Hepatocyte (in vitro differentiated cells): Measurements from ENCODE around the gene ZCCHC8. TPM values are rescaled to one million over a fixed set of nuclear protein-coding genes. Genes with fewer than 3 reads are reported as not detected.
A peak's percentile ranks its signal among the peaks of the same experiment; 100 is the strongest.

ENCODE experiments used
- DNase-seq: peaks from one replicate; pipeline ENCODE4 v3.0.0-alpha.2; 2016; ENCODE audit warnings: low spot score
- H2AFZ ChIP-seq: fragments of 200-600 bp; sonication (generic); 2 replicates; pipeline ENCODE4 v1.6.0; 2016; ENCODE audit warnings: antibody characterized with exemption, mild to moderate bottlenecking
- H3K27ac ChIP-seq: fragments of 200-600 bp; sonication (generic); 2 replicates; pipeline ENCODE4 v1.5.1; 2016; ENCODE audit warnings: mild to moderate bottlenecking
- H3K27me3 ChIP-seq: fragments of 200-600 bp; sonication (generic); 2 replicates; pipeline ENCODE4 v1.6.1; 2016
- H3K36me3 ChIP-seq: fragments of 200-600 bp; sonication (generic); replicated peaks from 2 replicates; pipeline ENCODE4 v1.5.1; 2016; ENCODE audit warnings: low read depth; ENCODE audit not compliant: insufficient read depth
- H3K4me1 ChIP-seq: fragments of 200-600 bp; sonication (generic); 2 replicates; pipeline ENCODE4 v1.5.1; 2016; ENCODE audit warnings: mild to moderate bottlenecking, moderate library complexity; ENCODE audit not compliant: insufficient read depth
- H3K4me2 ChIP-seq: fragments of 200-600 bp; sonication (generic); 2 replicates; pipeline ENCODE4 v1.6.0; 2016
- H3K4me3 ChIP-seq: fragments of 200-600 bp; sonication (generic); 2 replicates; pipeline ENCODE4 v1.5.1; 2016; ENCODE audit warnings: mild to moderate bottlenecking
- H3K79me2 ChIP-seq: fragments of 200-600 bp; sonication (generic); 2 replicates; pipeline ENCODE4 v1.6.0; 2017; ENCODE audit warnings: mild to moderate bottlenecking
- H3K9me2 ChIP-seq: fragments of 200-600 bp; sonication (generic); replicated peaks from 2 replicates; pipeline ENCODE4 v1.6.0; 2017; ENCODE audit warnings: mild to moderate bottlenecking; ENCODE audit not compliant: insufficient read depth
- H3K9me3 ChIP-seq: fragments of 200-600 bp; sonication (generic); 2 replicates; pipeline ENCODE4 v1.5.1; 2016; ENCODE audit warnings: low read depth, mild to moderate bottlenecking
- H4K20me1 ChIP-seq: fragments of 200-600 bp; sonication (generic); 2 replicates; pipeline ENCODE4 v1.6.0; 2016; ENCODE audit warnings: mild to moderate bottlenecking; ENCODE audit not compliant: insufficient read depth, poor library complexity, severe bottlenecking
- EZH2 ChIP-seq: fragments of 200-600 bp; sonication (generic); IDR thresholded peaks from 2 replicates; pipeline ENCODE4 v1.6.1; 2016; ENCODE audit warnings: antibody characterized with exemption, mild to moderate bottlenecking, borderline replicate concordance
- EZH2phosphoT487 ChIP-seq: fragments of 200-600 bp; sonication (generic); IDR thresholded peaks from one replicate; pipeline ENCODE4 v1.6.1; 2018; ENCODE audit warnings: antibody characterized with exemption, mild to moderate bottlenecking, low read depth, moderate library complexity; ENCODE audit not compliant: unreplicated experiment, severe bottlenecking
- WGBS: methylation state at CpG from one replicate; pipeline ENCODE4 v1.1.6; 2016; ENCODE audit warnings: low lambda C conversion rate; ENCODE audit errors: missing lambda C conversion rate; 5-methylcytosine and 5-hydroxymethylcytosine counted together
- polyA plus RNA-seq: library from polyadenylated mRNA; unstranded; fragments of >200 nt; fragmentation: Nextera tagmentation; extraction: Ambion mirVana; gene quantifications from 2 replicates; pipeline ENCODE4 v1.2.1, GENCODE V29; 2016
- total RNA-seq: library from RNA; depleted of rRNA; stranded (reverse); fragments of >200 nt; gene quantifications from 2 replicates; pipeline ENCODE4 v1.2.3, GENCODE V29; 2014
- TF ChIP-seq, protein P1 (sequence below): fragments of 200-600 bp; sonication (generic); IDR thresholded peaks from 2 replicates; pipeline ENCODE4 v1.5.1; 2016; ENCODE audit warnings: antibody characterized with exemption, mild to moderate bottlenecking; ENCODE audit not compliant: poor library complexity

The ZCCHC8 gene
- total and polyA plus RNA-seq, 2 experiments from 2014 or later, result 12.2 to 24.5 TPM

DNA sequence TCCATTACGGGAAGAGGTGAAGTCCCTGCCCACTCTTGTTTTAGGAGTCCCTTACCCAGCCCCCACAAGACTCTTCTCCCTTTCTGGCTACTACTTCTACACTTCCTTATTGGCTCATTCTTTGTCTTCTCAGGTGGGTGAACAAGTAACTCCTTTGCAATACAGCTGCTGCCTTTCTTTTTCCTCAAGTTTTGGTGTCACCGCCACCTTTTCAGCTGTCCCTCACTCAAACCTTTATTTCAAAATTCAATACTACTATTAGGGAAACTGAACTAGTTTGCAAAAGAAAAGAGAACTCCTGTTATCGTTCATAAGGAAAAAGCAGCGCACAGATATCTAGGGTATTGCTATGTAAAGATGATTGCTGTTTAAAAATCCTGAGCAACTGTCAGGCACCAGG lies 19.9 kb upstream of the ZCCHC8 start:
- no peaks in the 10 kb centered on the region for H3K9me3 ChIP-seq
- WGBS, result 97% methylated on average over 4 of the region's 4 CpGs
- H3K27ac ChIP-seq, result no peak overlapping the region
- no peak overlapping the region for H2AFZ ChIP-seq
- no peak for DNase-seq
- H3K36me3 ChIP-seq, result peaks cover 21% of the 10 kb centered on the region
- peaks cover 99% of the 10 kb centered on the region for H3K79me2 ChIP-seq
- H3K4me3 ChIP-seq, result no peak overlapping the region
- no peak for TF ChIP-seq EZH2phosphoT487
- TF ChIP-seq EZH2, result no peak
- TF ChIP-seq, protein P1, sequence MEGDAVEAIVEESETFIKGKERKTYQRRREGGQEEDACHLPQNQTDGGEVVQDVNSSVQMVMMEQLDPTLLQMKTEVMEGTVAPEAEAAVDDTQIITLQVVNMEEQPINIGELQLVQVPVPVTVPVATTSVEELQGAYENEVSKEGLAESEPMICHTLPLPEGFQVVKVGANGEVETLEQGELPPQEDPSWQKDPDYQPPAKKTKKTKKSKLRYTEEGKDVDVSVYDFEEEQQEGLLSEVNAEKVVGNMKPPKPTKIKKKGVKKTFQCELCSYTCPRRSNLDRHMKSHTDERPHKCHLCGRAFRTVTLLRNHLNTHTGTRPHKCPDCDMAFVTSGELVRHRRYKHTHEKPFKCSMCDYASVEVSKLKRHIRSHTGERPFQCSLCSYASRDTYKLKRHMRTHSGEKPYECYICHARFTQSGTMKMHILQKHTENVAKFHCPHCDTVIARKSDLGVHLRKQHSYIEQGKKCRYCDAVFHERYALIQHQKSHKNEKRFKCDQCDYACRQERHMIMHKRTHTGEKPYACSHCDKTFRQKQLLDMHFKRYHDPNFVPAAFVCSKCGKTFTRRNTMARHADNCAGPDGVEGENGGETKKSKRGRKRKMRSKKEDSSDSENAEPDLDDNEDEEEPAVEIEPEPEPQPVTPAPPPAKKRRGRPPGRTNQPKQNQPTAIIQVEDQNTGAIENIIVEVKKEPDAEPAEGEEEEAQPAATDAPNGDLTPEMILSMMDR, result no peak
- H3K4me1 ChIP-seq, result peaks cover 19% of the 10 kb centered on the region
- H3K4me2 ChIP-seq, result no peak overlapping the region
- H4K20me1 ChIP-seq, result peaks cover 94% of the 10 kb centered on the region
- no peaks in the 10 kb centered on the region for H3K9me2 ChIP-seq
- no peaks in the 10 kb centered on the region for H3K27me3 ChIP-seq

DNA sequence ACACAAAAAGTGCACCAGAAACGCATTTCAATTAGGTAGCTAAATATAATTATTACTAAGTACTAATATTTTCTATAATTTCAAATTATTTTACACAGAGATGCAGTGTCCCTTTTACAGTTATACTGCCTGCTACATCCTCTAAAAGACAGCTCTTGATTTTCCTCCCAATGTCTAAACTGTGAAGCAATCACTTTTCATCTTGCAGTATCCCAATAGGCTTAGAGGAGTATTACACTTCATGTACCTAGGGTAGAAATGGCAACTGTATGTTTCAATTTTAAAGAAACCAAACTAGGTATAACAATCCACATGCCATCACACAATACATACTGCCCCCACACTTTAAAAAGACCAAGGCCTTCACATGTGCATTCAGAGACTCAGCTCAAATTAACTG lies 18.7 kb upstream of the ZCCHC8 start:
- Histone ChIP-seq H3K4me2 (no peak overlapping the region), H3K36me3 (peaks cover 24% of the 10 kb centered on the region), H3K9me3 (no peaks in the 10 kb centered on the region), H3K9me2 (no peaks in the 10 kb centered on the region), H2AFZ (no peak overlapping the region), H3K27me3 (no peaks in the 10 kb centered on the region), H3K79me2 (peaks cover 100% of the 10 kb centered on the region), H3K4me1 (peaks cover 19% of the 10 kb centered on the region), H3K4me3 (no peak overlapping the region), H3K27ac (no peak overlapping the region), H4K20me1 (peaks cover 93% of the 10 kb centered on the region)
- TF ChIP-seq, protein P1, result no peak
- TF ChIP-seq EZH2 (no peak), EZH2phosphoT487 (no peak)
- no peak for DNase-seq
- WGBS, result 90% methylated on average over 1 of the region's 1 CpG

DNA sequence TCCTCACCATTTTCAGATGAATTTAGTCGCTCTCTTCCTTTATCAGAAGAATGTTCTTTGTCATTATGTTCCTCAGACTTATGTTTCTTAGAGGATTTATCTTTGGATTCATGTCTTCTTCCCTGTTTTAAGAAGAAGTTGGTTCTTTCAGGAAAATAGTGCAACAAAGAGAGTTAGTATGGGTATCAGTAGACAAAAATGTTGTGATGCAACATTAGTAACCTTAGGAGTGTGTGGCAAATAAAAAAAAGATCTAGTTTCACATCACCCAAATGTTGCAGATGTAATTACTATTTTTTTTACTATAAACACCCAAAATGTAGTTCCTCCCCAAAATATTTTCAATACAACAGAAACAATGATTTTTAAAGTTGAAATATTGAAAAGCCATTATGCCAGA lies 18.2 kb upstream of the ZCCHC8 start:
- no peaks in the 10 kb centered on the region for H3K9me2 ChIP-seq
- H3K4me3 ChIP-seq, result no peak overlapping the region
- H2AFZ ChIP-seq, result no peak overlapping the region
- TF ChIP-seq EZH2phosphoT487, result no peak
- TF ChIP-seq, protein P1, result no peak
- no peak for TF ChIP-seq EZH2
- H4K20me1 ChIP-seq, result peaks cover 87% of the 10 kb centered on the region
- peaks cover 24% of the 10 kb centered on the region for H3K36me3 ChIP-seq
- H3K9me3 ChIP-seq, result no peaks in the 10 kb centered on the region
- peaks cover 99% of the 10 kb centered on the region for H3K79me2 ChIP-seq
- no peak overlapping the region for H3K27ac ChIP-seq
- WGBS, result 100% methylated on average over 1 of the region's 1 CpG
- no peak overlapping the region for H3K4me2 ChIP-seq
- no peak for DNase-seq
- peaks cover 18% of the 10 kb centered on the region for H3K4me1 ChIP-seq
- H3K27me3 ChIP-seq, result no peaks in the 10 kb centered on the region

DNA sequence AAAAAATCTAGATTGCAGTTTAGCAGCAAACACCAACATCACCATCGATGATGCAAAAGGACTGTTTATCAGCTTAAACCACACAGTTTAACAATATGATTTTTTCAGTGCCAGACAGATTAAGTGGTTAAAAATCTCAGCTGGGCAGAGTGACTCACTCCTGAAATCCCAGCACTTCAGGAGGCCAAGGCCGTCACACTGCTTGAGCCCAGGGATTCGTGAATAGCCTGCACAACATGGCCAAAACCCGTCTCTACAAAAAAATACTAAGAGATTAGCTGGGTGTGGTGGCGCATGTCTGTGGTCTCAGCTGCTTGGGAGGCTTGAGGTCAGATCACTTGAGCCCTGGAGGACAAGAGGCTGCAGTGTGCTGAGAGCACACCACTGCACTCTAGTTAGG lies 17.1 kb upstream of the ZCCHC8 start:
- DNase-seq, result peak; percentile 46
- peaks cover 84% of the 10 kb centered on the region for H4K20me1 ChIP-seq
- no peaks in the 10 kb centered on the region for H3K27me3 ChIP-seq
- TF ChIP-seq EZH2phosphoT487 (no peak), EZH2 (no peak)
- TF ChIP-seq, protein P1, result no peak
- 79% methylated on average over 5 of the region's 5 CpGs for WGBS
- H2AFZ ChIP-seq, result no peak overlapping the region
- peak overlapping the region; percentile 44 for H3K27ac ChIP-seq
- H3K79me2 ChIP-seq, result peaks cover 99% of the 10 kb centered on the region
- H3K9me3 ChIP-seq, result no peaks in the 10 kb centered on the region
- no peak overlapping the region for H3K4me2 ChIP-seq
- no peaks in the 10 kb centered on the region for H3K9me2 ChIP-seq
- peaks cover 24% of the 10 kb centered on the region for H3K36me3 ChIP-seq
- peaks cover 8% of the 10 kb centered on the region for H3K4me1 ChIP-seq
- H3K4me3 ChIP-seq, result no peak overlapping the region
